AG20443 (cell line): Measurements from ENCODE around the gene CHMP3.

Experiments
- DNase-seq: peaks from one replicate; pipeline ENCODE4 v3.0.0; 2012; ENCODE audit warnings: low spot score, mixed read lengths

Gene CHMP3

DNA sequence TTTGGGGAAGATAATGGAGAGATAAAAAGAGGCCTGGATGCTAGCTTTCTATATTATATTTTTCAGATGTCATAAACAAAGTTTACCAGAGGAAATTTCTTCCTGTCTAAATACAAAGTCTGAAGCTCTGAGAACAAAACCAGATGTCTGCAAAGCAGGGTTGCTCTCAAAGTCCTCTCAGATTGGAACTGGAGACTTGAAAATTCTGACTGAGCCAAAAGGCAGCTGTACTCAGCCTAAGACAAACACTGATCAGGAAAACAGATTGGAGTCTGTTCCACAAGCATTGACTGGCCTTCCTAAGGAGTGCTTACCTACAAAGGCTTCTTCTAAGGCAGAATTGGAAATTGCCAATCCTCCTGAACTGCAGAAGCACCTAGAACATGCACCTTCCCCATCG is 96.9 kb downstream of the CHMP3 start:
- no peak for DNase-seq

DNA sequence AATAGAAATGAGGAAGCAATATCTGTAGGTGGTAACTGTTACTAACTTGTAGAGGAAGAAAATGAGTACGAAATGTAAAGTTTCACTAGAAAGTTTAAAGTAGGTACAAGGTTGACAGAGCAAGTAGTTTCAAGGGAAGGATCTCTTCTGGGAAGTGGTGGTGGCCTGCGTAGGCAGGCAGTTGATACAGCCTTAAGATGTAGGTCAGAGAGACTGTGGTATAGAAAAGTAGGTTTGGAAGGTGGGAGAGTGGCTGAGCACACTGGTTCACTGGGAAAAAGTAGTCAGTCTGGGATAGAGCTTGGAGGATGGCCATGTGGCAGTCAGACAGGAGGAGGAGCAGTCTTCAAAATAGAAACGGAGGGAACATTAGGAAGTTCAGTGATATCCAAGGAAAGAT is 98.6 kb downstream of the CHMP3 start:
- no peak for DNase-seq

- DNase-seq, result no peak
These were observed 102.0 kb downstream of the CHMP3 start for GRCh38 chr2:86461042-86461743.

DNA sequence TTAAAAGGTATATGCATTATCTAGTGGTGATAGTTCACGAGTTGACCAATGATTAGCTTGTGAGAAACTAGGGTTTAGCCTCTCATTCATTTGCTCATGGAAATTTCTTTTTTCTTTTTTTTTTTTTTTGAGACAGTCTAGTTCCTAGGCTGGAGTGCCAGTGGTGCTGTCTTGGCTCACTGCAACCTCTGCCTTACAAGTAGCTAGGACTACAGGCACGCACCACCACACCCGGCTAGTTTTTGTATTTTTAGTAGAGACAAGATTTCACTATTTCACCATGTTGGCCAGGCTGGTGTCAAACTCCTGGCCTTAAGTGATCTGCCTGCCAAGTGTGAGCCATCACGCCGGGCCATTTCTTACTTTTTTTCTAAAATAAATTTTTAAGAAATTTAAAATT is 108.1 kb downstream of the CHMP3 start:
- no peak for DNase-seq

DNA sequence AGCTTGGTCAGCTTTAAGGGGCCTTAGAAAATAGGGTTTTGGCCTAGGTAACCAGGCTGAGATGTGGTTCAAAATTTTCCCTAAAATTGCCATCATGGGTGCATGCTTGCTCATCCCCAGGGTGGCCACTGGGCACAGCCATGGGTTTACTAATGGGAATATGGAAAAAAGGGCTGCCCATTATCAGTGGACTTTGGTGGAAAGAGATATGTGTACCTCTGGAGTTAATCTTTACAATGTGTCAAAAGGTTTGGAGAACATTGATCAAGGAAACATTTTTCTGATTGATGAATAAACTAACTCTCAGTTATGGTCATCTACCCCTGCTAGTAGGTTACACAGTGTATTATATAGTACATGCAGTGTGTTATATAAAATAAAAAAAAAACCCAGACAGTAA is 109.0 kb downstream of the CHMP3 start:
- DNase-seq, result no peak

DNA sequence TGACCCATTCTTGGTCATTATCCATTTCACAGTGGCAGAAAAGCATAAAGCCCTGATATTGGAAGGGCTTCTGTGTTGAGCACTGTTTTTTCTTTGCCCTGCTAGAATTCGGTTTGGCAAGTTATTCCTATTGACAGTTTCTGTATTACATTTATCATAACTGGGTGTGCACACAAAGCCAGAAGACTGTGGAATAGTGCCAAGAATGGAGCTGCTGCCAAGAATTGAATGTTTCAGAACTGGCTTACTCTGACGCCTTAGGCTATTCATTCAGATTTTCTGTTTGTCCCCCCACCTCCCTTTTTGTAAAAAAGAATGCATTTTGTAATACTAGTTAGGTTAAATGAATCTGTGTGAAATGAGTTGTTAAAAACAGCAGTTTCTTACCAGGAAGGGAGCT is 109.4 kb downstream of the CHMP3 start:
- peak; percentile 57 for DNase-seq
